Bronchial epithelial cell (primary cell): ENCODE measurements around the gene RBM23. TPM values are rescaled to one million over a fixed set of nuclear protein-coding genes. Genes with fewer than 3 reads are reported as not detected.
"Not testable (repeated sequence)": the region's sequence is repeated elsewhere in the genome, so short reads cannot be mapped to it uniquely, and the experiment has no call there.

ENCODE experiments used
- DNase-seq: peaks from one replicate; pipeline ENCODE4 v3.0.0-alpha.2; 2010; ENCODE audit warnings: low read depth
- FAIRE-seq: peaks from 2 replicates; lab custom pipeline; 2011; peaks lifted over from hg19 to GRCh38; lab: Jason Lieb, UNC
- H3K27me3 ChIP-seq: 2 replicates; pipeline ENCODE4 v1.5.1; 2011; ENCODE audit warnings: low read length; ENCODE audit not compliant: control insufficient read depth, insufficient read depth
- H3K36me3 ChIP-seq: 2 replicates; pipeline ENCODE4 v1.5.1; 2011; ENCODE audit warnings: low read length; ENCODE audit not compliant: control insufficient read depth, insufficient read depth
- H3K4me3 ChIP-seq: 2 replicates; pipeline ENCODE4 v1.5.1; 2011; ENCODE audit warnings: mild to moderate bottlenecking, low read depth, low read length, control low read depth
- CTCF ChIP-seq: IDR thresholded peaks from 2 replicates; pipeline ENCODE4 v1.5.1; 2011; ENCODE audit warnings: mild to moderate bottlenecking, moderate library complexity, low read length, control low read depth, inconsistent platforms; ENCODE audit not compliant: insufficient read depth, severe bottlenecking
- total RNA-seq: library from RNA; depleted of rRNA; stranded (reverse); fragments of >200 nt; gene quantifications from 2 replicates; pipeline ENCODE4 v1.2.1, GENCODE V29; 2014

Gene RBM23
- total RNA-seq, result 26.6 and 41.2 TPM in 2 replicates

- TF ChIP-seq CTCF, result no peak
- FAIRE-seq (no peak), DNase-seq (peak; percentile 100)
- H3K27me3 ChIP-seq, result no peaks in the 10 kb centered on the region
- H3K36me3 ChIP-seq, result peaks cover 24% of the 10 kb centered on the region
- H3K4me3 ChIP-seq, result peak within 1 kb of the TSS; percentile 61
Measured at GRCh38 chr14:22918804-22919600, at the start of gene RBM23. TSS of gene RBM23 (minus strand) at chr14:22919149.

GRCh38 chr14:22966783-22967269, 47.9 kb upstream of the RBM23 start:
- FAIRE-seq, result no peak
- no peaks in the 10 kb centered on the region for H3K27me3 ChIP-seq

GRCh38 chr14:22965916-22966782, 47.2 kb upstream of the RBM23 start:
- not testable (repeated sequence) for DNase-seq, H3K4me3 ChIP-seq, FAIRE-seq, H3K27me3 ChIP-seq, H3K36me3 ChIP-seq

More at GRCh38 chr14:22966783-22967269, 47.9 kb upstream of the RBM23 start:
- DNase-seq, result no peak
- Histone ChIP-seq H3K36me3 (no peaks in the 10 kb centered on the region), H3K4me3 (no peak overlapping the region)
- no peak for TF ChIP-seq CTCF

GRCh38 chr14:22962061-22962676, 43.2 kb upstream of the RBM23 start:
- Histone ChIP-seq H3K36me3 (no peaks in the 10 kb centered on the region), H3K27me3 (no peaks in the 10 kb centered on the region), H3K4me3 (no peak overlapping the region)
- TF ChIP-seq CTCF, result no peak
- no peak for DNase-seq
- FAIRE-seq, result no peak

- no peak for TF ChIP-seq CTCF
- FAIRE-seq, result no peak
- H3K27me3 ChIP-seq, result no peaks in the 10 kb centered on the region
- peak; percentile 82 for DNase-seq
- H3K4me3 ChIP-seq, result peak overlapping the region; percentile 64
- peaks cover under 1% of the 10 kb centered on the region for H3K36me3 ChIP-seq
Measured at GRCh38 chr14:22955702-22956569, 37.0 kb upstream of the RBM23 start.
